Ishikawa (cell line): Measurements from ENCODE around the gene DEFB119.

Experiments used
- CREB1 ChIP-seq: IDR thresholded peaks from 2 replicates; pipeline ENCODE4 v1.6.1; 2012; ENCODE audit warnings: low read depth
- EGR1 ChIP-seq: IDR thresholded peaks from 2 replicates; pipeline ENCODE4 v1.6.1; 2012
- NFIC ChIP-seq: IDR thresholded peaks from 2 replicates; pipeline ENCODE4 v1.6.1; 2012
- TAF1 ChIP-seq: IDR thresholded peaks from 2 replicates; pipeline ENCODE4 v1.6.1; 2012; ENCODE audit warnings: low read depth, mild to moderate bottlenecking
- YY1 ChIP-seq: IDR thresholded peaks from 2 replicates; pipeline ENCODE4 v1.6.1; 2012; ENCODE audit warnings: low read depth
- TF ChIP-seq, protein P1 (sequence below): IDR thresholded peaks from 2 replicates; pipeline ENCODE4 v1.6.1; 2012; ENCODE audit warnings: low read depth, mild to moderate bottlenecking

DNA sequence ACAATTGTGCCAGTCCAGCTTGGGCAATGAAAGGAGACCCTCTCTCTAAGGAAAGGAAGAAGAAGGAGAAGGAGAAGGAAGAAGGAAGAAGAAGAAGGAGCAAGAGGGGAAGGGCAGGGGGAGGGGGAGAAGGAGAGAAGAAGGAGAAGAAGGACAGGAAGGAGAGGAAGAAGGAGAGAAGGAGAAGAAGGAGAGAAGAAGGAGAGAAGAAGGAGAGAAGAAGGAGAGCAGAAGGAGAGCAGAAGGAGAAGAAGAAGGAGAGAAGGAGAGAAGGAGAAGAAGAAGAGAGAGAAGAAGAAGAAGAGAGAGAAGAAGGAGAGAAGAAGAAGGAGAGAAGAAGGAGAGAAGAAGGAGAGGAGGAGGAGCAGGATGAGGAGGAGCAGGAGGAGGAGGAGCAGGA is 59.5 kb downstream of the DEFB119 start:
- no peak for TF ChIP-seq CREB1
- no peak for TF ChIP-seq YY1
- no peak for TF ChIP-seq TAF1
- TF ChIP-seq, protein P1, sequence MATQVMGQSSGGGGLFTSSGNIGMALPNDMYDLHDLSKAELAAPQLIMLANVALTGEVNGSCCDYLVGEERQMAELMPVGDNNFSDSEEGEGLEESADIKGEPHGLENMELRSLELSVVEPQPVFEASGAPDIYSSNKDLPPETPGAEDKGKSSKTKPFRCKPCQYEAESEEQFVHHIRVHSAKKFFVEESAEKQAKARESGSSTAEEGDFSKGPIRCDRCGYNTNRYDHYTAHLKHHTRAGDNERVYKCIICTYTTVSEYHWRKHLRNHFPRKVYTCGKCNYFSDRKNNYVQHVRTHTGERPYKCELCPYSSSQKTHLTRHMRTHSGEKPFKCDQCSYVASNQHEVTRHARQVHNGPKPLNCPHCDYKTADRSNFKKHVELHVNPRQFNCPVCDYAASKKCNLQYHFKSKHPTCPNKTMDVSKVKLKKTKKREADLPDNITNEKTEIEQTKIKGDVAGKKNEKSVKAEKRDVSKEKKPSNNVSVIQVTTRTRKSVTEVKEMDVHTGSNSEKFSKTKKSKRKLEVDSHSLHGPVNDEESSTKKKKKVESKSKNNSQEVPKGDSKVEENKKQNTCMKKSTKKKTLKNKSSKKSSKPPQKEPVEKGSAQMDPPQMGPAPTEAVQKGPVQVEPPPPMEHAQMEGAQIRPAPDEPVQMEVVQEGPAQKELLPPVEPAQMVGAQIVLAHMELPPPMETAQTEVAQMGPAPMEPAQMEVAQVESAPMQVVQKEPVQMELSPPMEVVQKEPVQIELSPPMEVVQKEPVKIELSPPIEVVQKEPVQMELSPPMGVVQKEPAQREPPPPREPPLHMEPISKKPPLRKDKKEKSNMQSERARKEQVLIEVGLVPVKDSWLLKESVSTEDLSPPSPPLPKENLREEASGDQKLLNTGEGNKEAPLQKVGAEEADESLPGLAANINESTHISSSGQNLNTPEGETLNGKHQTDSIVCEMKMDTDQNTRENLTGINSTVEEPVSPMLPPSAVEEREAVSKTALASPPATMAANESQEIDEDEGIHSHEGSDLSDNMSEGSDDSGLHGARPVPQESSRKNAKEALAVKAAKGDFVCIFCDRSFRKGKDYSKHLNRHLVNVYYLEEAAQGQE: no peak
- no peak for TF ChIP-seq NFIC
- TF ChIP-seq EGR1: no peak
